AG09319 (cell line): ENCODE measurements around the gene DCHS1.
A peak's percentile ranks its signal among the peaks of the same experiment; 100 is the strongest.
"Not testable (repeated sequence)": the region's sequence is repeated elsewhere in the genome, so short reads cannot be mapped to it uniquely, and the experiment has no call there.

ENCODE experiments used
- DNase-seq: peaks from one replicate; pipeline ENCODE4 v3.0.0-alpha.2; 2010; ENCODE audit warnings: low read depth; ENCODE audit errors: extremely low read depth
- TF ChIP-seq, protein P1 (sequence below): IDR thresholded peaks from 2 replicates; pipeline ENCODE4 v1.5.1; 2011; ENCODE audit warnings: low read depth, mild to moderate bottlenecking, inconsistent platforms, low read length, moderate library complexity

The DCHS1 gene, protein sequence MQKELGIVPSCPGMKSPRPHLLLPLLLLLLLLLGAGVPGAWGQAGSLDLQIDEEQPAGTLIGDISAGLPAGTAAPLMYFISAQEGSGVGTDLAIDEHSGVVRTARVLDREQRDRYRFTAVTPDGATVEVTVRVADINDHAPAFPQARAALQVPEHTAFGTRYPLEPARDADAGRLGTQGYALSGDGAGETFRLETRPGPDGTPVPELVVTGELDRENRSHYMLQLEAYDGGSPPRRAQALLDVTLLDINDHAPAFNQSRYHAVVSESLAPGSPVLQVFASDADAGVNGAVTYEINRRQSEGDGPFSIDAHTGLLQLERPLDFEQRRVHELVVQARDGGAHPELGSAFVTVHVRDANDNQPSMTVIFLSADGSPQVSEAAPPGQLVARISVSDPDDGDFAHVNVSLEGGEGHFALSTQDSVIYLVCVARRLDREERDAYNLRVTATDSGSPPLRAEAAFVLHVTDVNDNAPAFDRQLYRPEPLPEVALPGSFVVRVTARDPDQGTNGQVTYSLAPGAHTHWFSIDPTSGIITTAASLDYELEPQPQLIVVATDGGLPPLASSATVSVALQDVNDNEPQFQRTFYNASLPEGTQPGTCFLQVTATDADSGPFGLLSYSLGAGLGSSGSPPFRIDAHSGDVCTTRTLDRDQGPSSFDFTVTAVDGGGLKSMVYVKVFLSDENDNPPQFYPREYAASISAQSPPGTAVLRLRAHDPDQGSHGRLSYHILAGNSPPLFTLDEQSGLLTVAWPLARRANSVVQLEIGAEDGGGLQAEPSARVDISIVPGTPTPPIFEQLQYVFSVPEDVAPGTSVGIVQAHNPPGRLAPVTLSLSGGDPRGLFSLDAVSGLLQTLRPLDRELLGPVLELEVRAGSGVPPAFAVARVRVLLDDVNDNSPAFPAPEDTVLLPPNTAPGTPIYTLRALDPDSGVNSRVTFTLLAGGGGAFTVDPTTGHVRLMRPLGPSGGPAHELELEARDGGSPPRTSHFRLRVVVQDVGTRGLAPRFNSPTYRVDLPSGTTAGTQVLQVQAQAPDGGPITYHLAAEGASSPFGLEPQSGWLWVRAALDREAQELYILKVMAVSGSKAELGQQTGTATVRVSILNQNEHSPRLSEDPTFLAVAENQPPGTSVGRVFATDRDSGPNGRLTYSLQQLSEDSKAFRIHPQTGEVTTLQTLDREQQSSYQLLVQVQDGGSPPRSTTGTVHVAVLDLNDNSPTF (N-terminal part only)

DNA sequence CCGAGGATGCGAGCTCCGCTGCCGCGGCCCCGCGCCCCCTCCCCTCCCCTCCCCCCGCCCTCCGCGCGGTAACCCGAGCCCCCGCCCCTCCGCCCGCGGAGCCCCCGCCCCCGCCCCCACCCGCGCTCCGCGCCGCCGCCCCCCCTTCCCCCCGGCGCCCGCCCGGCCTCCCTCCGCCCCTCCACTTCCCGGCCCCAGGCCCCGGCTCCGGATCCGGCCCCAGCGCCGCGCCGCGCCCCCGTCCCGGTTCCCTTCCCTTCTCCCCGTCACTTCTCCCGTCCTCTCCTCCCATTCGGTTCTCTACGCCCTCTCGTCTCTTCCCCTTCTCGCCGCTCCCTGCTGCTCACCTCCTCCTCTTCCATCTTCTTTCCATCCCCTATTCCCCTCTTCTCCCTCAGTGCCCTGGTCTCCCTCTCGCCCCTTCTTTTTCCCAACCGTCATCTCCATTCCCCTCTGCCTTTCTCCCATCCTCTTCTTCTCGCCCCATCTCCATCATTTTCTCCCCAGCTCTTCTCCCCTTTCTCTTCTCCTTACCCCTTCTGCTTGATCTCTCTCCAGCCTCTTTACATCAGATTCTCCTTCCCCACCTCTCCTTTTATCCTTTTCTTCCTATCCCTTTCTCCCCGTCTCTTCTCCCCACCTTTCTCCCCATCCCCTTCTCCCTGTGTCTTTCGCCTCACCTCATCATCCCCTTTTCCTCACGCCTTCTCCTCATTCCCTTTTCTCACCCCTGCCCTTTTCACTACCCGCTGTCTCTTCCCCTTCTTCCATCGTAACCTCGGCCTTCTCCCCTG, at the start of gene DCHS1:
DCHS1 (minus strand) TSS at position 20 of the 794 bp plus-strand sequence. CDS start 14,196 bp downstream, outside the sequence.
- no peak for DNase-seq
- TF ChIP-seq, protein P1, sequence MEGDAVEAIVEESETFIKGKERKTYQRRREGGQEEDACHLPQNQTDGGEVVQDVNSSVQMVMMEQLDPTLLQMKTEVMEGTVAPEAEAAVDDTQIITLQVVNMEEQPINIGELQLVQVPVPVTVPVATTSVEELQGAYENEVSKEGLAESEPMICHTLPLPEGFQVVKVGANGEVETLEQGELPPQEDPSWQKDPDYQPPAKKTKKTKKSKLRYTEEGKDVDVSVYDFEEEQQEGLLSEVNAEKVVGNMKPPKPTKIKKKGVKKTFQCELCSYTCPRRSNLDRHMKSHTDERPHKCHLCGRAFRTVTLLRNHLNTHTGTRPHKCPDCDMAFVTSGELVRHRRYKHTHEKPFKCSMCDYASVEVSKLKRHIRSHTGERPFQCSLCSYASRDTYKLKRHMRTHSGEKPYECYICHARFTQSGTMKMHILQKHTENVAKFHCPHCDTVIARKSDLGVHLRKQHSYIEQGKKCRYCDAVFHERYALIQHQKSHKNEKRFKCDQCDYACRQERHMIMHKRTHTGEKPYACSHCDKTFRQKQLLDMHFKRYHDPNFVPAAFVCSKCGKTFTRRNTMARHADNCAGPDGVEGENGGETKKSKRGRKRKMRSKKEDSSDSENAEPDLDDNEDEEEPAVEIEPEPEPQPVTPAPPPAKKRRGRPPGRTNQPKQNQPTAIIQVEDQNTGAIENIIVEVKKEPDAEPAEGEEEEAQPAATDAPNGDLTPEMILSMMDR: no peak

DNA sequence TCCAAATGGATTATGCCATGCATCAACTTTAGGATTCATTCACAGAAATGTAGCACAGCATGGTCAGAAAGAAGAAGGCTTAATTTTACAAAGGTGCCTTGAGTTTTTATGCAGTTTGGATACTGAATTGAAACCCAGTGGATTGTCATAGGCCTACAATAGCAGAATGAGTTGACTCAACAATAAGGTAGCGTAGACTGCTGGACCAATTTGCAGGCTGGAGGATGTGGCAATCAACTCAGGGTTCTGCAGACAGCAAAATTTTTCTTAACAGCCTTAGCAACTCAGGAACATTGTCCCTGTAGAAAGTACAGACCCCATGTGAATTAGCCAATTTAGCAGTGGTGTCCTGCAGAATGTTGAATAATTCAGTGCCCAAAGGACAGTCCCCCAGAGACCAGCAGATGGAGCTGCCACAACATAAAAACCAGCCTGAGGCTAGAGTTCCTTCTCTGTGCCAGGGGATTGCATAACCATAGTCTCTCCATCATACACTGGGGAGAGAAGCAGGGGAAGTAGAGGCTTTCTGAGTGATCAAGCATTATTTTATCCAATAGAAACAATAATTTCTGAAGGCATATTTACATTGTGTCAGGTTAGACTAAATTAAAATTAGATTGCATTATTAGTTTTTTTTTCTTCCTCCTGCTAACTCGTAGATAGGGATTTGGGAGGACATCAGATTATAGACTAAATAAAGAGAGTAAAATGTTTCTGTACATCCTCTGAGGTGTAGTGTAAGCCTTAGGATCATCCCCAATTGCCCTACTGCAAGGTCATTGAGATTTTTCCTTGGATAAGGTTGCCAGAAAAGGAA, 47.8 kb upstream of the DCHS1 start:
- TF ChIP-seq, protein P1: peak; percentile 69
- DNase-seq: no peak

DNA sequence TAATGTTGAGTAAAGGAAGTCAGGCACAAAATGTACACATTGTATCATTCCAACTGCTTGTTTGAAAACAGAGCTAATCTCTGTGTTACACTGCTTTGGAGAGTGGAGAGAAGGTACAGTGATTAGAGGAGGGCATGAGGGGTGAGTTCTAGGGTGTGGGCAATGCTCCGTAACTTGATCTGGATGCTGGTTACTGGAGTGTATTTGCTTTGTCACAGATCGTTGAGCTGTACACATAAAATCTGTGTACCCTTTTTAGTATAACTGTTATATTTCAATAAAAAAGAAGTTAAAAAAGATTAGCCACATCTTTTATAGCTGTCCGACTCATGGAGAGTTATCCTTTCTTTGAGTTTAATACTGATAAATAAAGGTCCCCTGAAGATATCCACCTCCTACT, 46.3 kb upstream of the DCHS1 start:
- DNase-seq: not testable (repeated sequence)

DNA sequence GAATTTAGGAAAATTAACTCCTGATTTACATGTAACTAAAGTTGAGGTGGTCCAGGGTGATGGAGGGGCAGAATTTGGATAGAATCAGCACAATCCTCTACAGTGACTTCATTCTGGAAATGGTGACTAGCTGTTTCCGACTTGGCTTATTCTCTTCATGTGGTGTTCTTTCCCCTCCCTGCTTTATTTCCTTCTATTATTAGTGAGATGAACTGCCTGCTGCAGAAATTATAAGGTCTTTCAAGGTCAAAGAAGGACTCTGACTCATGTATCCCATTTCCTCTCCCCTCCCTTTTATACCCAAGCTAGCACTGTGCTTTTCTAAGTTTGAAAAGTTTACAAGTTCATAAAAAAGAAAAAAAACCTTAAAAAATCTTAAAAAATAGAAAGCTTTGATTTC, 39.8 kb upstream of the DCHS1 start:
- TF ChIP-seq, protein P1: no peak
- DNase-seq: no peak

DNA sequence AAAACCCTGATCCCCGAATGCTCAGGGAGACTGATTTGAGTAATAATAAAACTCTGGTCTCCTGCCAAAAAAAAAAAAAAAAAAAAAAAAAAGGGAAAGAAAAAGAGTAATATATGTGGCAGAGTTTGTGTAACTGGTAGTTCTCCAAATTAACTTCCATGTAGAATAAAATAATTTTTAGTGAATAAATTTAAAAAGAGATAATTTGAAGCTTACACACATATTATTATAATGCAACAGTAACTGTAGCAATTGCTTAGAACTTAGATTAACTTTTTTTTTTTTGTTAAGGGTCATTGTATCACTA, 38.6 kb upstream of the DCHS1 start:
- DNase-seq: no peak
- TF ChIP-seq, protein P1: no peak

DNA sequence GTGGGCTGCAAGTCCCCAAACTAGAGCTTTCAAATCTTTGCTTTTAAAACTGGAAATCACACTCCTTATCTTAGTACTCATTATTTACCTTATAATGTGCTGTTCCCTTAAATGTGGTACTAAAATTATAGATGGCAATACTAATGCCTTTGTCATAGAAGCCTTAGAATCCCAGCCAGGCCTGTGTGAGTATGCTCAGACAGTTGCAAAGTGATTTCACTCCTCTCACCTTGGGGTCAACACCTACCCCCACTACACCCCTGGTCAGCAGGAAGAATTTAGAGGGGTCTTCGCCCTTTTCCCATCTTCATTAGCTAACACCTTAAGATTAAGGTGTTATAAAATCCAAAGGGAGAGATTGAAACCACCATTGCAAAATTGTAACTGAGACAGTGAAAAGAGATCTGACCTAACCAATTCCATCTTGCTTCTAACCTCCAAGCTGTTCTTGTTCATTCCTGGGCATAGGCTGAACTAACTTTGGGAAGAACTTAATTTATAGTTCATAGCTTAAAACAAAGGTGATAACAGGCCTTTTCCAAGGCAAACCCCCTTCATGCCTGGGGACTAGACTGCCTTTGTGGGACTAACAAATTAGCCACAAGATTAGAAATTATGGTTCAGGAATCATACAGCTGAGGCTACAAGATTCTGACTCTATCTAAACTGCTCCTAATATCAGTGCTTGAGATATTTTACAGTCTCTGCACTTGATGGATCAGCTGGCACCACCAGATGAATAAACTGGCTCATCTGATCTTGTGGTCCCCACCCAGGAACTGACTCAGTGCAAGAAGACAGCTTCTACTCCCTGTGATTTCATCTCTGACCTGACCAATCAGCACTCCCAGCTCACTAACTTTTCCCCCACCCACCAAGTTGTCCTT, 38.0 kb upstream of the DCHS1 start:
- TF ChIP-seq, protein P1: no peak
- peak; percentile 38 for DNase-seq
